NCI-H2171 treated with DMSO at 0.1 percent for 48 hours (cell line): ENCODE measurements around the gene HEPHL1.

ENCODE experiments used
- DNase-seq: peaks from one replicate; lab custom pipeline; 2025; lab: John Stamatoyannopoulos, UW

Gene HEPHL1

GRCh38 chr11:94018721-94019120 lies 2.4 kb upstream of the HEPHL1 start:
- no peak for DNase-seq

- no peak for DNase-seq
Measured at GRCh38 chr11:94023856-94024255, 2.7 kb downstream of the HEPHL1 start.

GRCh38 chr11:94024547-94024946 lies 3.4 kb downstream of the HEPHL1 start:
- no peak for DNase-seq

GRCh38 chr11:94025690-94026394 lies 4.7 kb downstream of the HEPHL1 start:
- DNase-seq, result no peak

GRCh38 chr11:94027210-94027609 lies 6.1 kb downstream of the HEPHL1 start:
- DNase-seq, result no peak

GRCh38 chr11:94028436-94028835 lies 7.3 kb downstream of the HEPHL1 start:
- no peak for DNase-seq

- no peak for DNase-seq
Measured at GRCh38 chr11:94030059-94030458, 8.9 kb downstream of the HEPHL1 start.

- DNase-seq, result no peak
Measured at GRCh38 chr11:94031625-94032024, 10.5 kb downstream of the HEPHL1 start.

- DNase-seq, result no peak
Measured at GRCh38 chr11:94032066-94032465, 10.9 kb downstream of the HEPHL1 start.

GRCh38 chr11:94032725-94033124 lies 11.6 kb downstream of the HEPHL1 start:
- DNase-seq, result no peak

- no peak for DNase-seq
Measured at GRCh38 chr11:94034207-94034606, 13.1 kb downstream of the HEPHL1 start.

- DNase-seq, result no peak
Measured at GRCh38 chr11:94036096-94036495, 14.9 kb downstream of the HEPHL1 start.

- no peak for DNase-seq
Measured at GRCh38 chr11:94043241-94043640, 22.1 kb downstream of the HEPHL1 start.

- DNase-seq, result no peak
Measured at GRCh38 chr11:94046796-94047195, 25.6 kb downstream of the HEPHL1 start.

GRCh38 chr11:94048032-94048709 lies 27.0 kb downstream of the HEPHL1 start:
- no peak for DNase-seq

GRCh38 chr11:94049351-94049750 lies 28.2 kb downstream of the HEPHL1 start:
- DNase-seq, result no peak

GRCh38 chr11:94058630-94059029 lies 37.5 kb downstream of the HEPHL1 start:
- DNase-seq, result no peak

GRCh38 chr11:94059065-94059464 lies 37.9 kb downstream of the HEPHL1 start:
- no peak for DNase-seq

- DNase-seq, result no peak
Measured at GRCh38 chr11:94060401-94060800, 39.2 kb downstream of the HEPHL1 start.

GRCh38 chr11:94062360-94062759 lies 41.2 kb downstream of the HEPHL1 start:
- DNase-seq, result no peak

GRCh38 chr11:94066901-94067429 lies 45.8 kb downstream of the HEPHL1 start:
- DNase-seq, result no peak

GRCh38 chr11:94068764-94069163 lies 47.6 kb downstream of the HEPHL1 start:
- no peak for DNase-seq

- DNase-seq, result no peak
Measured at GRCh38 chr11:94077552-94078293, 56.6 kb downstream of the HEPHL1 start.
